Psoas muscle (tissue), 8 donors: ENCODE measurements around the gene ATG9A. TPM values are rescaled to one million over a fixed set of nuclear protein-coding genes. Genes with fewer than 3 reads are reported as not detected.

ENCODE experiments used
- ATAC-seq, 4 donors: fragments of 200-7000 bp; cut with Tn5 transposase; one replicate each; pipeline ENCODE4 v1.9.1; 2020; ENCODE audit warnings: moderate library complexity in 3 of 4, mild to moderate bottlenecking in 2 of 4
- DNase-seq, 2 donors: peaks; one replicate each; pipeline ENCODE4 v3.0.0-alpha.2; 2020
- H3K27ac ChIP-seq: fragments of 200-600 bp; one replicate; pipeline ENCODE4 v1.8.0; 2022
- H3K27me3 ChIP-seq, 3 donors: fragments of 200-600 bp in 1 of 3; one replicate each; pipeline versions ENCODE4 v1.6.1 to v1.8.0; 2013 to 2022; ENCODE audit warnings: low read length in 2 of 3, mild to moderate bottlenecking in 2 of 3, moderate library complexity in 1 of 3; ENCODE audit not compliant: insufficient read depth in 3 of 3
- H3K36me3 ChIP-seq, 2 donors: fragments of 200-600 bp in 1 of 2; one replicate each; pipeline versions ENCODE4 v1.6.1 to v1.8.0; 2013 to 2022; ENCODE audit warnings: low read depth in 1 of 2, mild to moderate bottlenecking in 1 of 2, moderate library complexity in 1 of 2; ENCODE audit not compliant: insufficient read depth in 1 of 2
- H3K4me1 ChIP-seq: fragments of 200-600 bp; one replicate; pipeline ENCODE4 v1.8.0; 2022
- H3K4me3 ChIP-seq: fragments of 200-600 bp; one replicate; pipeline ENCODE4 v1.8.0; 2022; ENCODE audit warnings: mild to moderate bottlenecking
- H3K9me3 ChIP-seq: fragments of 200-600 bp; one replicate; pipeline ENCODE4 v1.8.0; 2022
- WGBS, 3 donors: extraction: QIAGEN DNeasy Blood & Tissue Kit; methylation state at CpG; one replicate each; pipeline versions ENCODE4 v1.1.6 to v1.1.7; 2013; 5-methylcytosine and 5-hydroxymethylcytosine counted together
- intact Hi-C, 2 donors: fragments of 100-400 bp; cut with DNase I; formaldehyde crosslinking; loops; one replicate each; pipeline versions ENCODE4 v1.11.0 to v1.14.2; 2022
- polyA plus RNA-seq, 3 donors: library from polyadenylated mRNA; stranded (reverse); fragments of 200-250 nt; gene quantifications; one replicate each; pipeline ENCODE4 v1.2.3, GENCODE V29; 2013
- total RNA-seq, 4 donors: library from RNA; stranded (reverse); fragmentation: NEBNext Ultra II Directional in 2 of 4; extraction: Animal tissue kit (Norgen Biotek cat#: 25700) in 2 of 4; gene quantifications; one replicate each; pipeline versions ENCODE4 v1.2.1 to v1.2.4, GENCODE V29; 2021 to 2023
- TF ChIP-seq, protein P1 (sequence below): fragments of 200-600 bp; IDR thresholded peaks from one replicate; pipeline ENCODE4 v1.8.0; 2022; ENCODE audit warnings: antibody characterized with exemption
- donor health status: healthy with polysubstance abuse.
- donor health status: DM: no; HTN: no; CAD: no; lungs with moderate emphysema.
- donor health status: Bipolar disorder and iron deficiency.
- donor health status: healthy.
- donor health status: DM: yes; HTN: yes; CAD: no.
- donor health status: DM: no; HTN: no; CAD: no.
- donor health status: DM: no; HTN: no; CAD: no.
- donor health status: DM: yes; HTN: yes; CAD: no.

The ATG9A gene
- total and polyA plus RNA-seq, 7 donors, result 41.6 to 180 (median 111) TPM

GRCh38 chr2:219274361-219274921 is 45.0 kb upstream of the ATG9A start:
- intact Hi-C loops, result no loop called here
- peak overlapping the region; percentile 89 for H3K27ac ChIP-seq
- no peaks in the 10 kb centered on the region for H3K27me3 ChIP-seq
- ATAC-seq (peak; percentile 62 to 67 (median 64)), DNase-seq (no peak)
- H3K9me3 ChIP-seq, result no peaks in the 10 kb centered on the region
- peaks cover 16% of the 10 kb centered on the region for H3K4me1 ChIP-seq
- no peak overlapping the region for H3K4me3 ChIP-seq
- 13 to 26% (median 24%) methylated on average over 6 of the region's 6 CpGs for WGBS, 3 donors
- TF ChIP-seq, protein P1, sequence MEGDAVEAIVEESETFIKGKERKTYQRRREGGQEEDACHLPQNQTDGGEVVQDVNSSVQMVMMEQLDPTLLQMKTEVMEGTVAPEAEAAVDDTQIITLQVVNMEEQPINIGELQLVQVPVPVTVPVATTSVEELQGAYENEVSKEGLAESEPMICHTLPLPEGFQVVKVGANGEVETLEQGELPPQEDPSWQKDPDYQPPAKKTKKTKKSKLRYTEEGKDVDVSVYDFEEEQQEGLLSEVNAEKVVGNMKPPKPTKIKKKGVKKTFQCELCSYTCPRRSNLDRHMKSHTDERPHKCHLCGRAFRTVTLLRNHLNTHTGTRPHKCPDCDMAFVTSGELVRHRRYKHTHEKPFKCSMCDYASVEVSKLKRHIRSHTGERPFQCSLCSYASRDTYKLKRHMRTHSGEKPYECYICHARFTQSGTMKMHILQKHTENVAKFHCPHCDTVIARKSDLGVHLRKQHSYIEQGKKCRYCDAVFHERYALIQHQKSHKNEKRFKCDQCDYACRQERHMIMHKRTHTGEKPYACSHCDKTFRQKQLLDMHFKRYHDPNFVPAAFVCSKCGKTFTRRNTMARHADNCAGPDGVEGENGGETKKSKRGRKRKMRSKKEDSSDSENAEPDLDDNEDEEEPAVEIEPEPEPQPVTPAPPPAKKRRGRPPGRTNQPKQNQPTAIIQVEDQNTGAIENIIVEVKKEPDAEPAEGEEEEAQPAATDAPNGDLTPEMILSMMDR, result no peak
- no peaks in the 10 kb centered on the region for H3K36me3 ChIP-seq

GRCh38 chr2:219273937-219274336 is 44.5 kb upstream of the ATG9A start:
- 34 to 81% (median 74%) methylated on average over 3 of the region's 3 CpGs for WGBS, 3 donors
- ATAC-seq (peak; percentile 50 to 82 (median 74)), DNase-seq (no peak)
- TF ChIP-seq, protein P1, result no peak
- H3K27me3 ChIP-seq, result no peaks in the 10 kb centered on the region
- H3K9me3 ChIP-seq, result no peaks in the 10 kb centered on the region
- H3K4me3 ChIP-seq, result no peak overlapping the region
- H3K27ac ChIP-seq, result peak overlapping the region; percentile 89
- peaks cover 16% of the 10 kb centered on the region for H3K4me1 ChIP-seq
- no peaks in the 10 kb centered on the region for H3K36me3 ChIP-seq
- intact Hi-C loops, result loop anchor here in 1 of 2 donors (2.0 kb wide), 1 partner anchor 19 kb away; no protein-coding TSS in a partner anchor

- TF ChIP-seq, protein P1, result no peak
- Histone ChIP-seq H3K4me1 (peaks cover 7% of the 10 kb centered on the region), H3K27me3 (no peaks in the 10 kb centered on the region), H3K36me3 (no peaks in the 10 kb centered on the region), H3K27ac (peak overlapping the region; percentile 89), H3K9me3 (no peaks in the 10 kb centered on the region), H3K4me3 (no peak overlapping the region)
- WGBS, 3 donors, result 53 to 79% (median 66%) methylated on average over 2 of the region's 2 CpGs
- peak in 2 of 4 donors; percentile 19 to 20 for ATAC-seq
- intact Hi-C loops, result loop anchor here in 1 of 2 donors (2.0 kb wide), 1 partner anchor 18 kb away; no protein-coding TSS in a partner anchor
- no peak for DNase-seq
Observed at GRCh38 chr2:219272995-219273394, 43.6 kb upstream of the ATG9A start.

GRCh38 chr2:219272356-219272755 is 42.9 kb upstream of the ATG9A start:
- Histone ChIP-seq H3K9me3 (no peaks in the 10 kb centered on the region), H3K36me3 (no peaks in the 10 kb centered on the region), H3K27ac (no peak overlapping the region), H3K27me3 (no peaks in the 10 kb centered on the region), H3K4me3 (no peak overlapping the region), H3K4me1 (peaks cover under 1% of the 10 kb centered on the region)
- DNase-seq (no peak), ATAC-seq (no peak)
- intact Hi-C loops, result loop anchor here in 1 of 2 donors (2.0 kb wide), 1 partner anchor 18 kb away; no protein-coding TSS in a partner anchor
- TF ChIP-seq, protein P1, result no peak
- WGBS, 3 donors, result 84 to 86% (median 85%) methylated on average over 4 of the region's 4 CpGs

GRCh38 chr2:219271021-219271420 is 41.6 kb upstream of the ATG9A start:
- Histone ChIP-seq H3K36me3 (no peaks in the 10 kb centered on the region), H3K4me1 (no peaks in the 10 kb centered on the region), H3K4me3 (no peak overlapping the region), H3K27ac (no peak overlapping the region), H3K9me3 (no peaks in the 10 kb centered on the region), H3K27me3 (no peaks in the 10 kb centered on the region)
- TF ChIP-seq, protein P1, result no peak
- ATAC-seq, result no peak
- no peak for DNase-seq
- intact Hi-C loops, result no loop called here
- WGBS, 3 donors, result 65 to 79% (median 74%) methylated on average over 2 of the region's 2 CpGs
